ENCODE data around the gene GRHPR. TPM values are rescaled to one million over a fixed set of nuclear protein-coding genes. Genes with fewer than 3 reads are reported as not detected.

Gene GRHPR
- total and polyA plus RNA-seq, 2 of the 8 experiments (the other 6 are each of a cell fraction or from before 2014, with no cell fraction given) = 97.0 to 201 TPM

DNA sequence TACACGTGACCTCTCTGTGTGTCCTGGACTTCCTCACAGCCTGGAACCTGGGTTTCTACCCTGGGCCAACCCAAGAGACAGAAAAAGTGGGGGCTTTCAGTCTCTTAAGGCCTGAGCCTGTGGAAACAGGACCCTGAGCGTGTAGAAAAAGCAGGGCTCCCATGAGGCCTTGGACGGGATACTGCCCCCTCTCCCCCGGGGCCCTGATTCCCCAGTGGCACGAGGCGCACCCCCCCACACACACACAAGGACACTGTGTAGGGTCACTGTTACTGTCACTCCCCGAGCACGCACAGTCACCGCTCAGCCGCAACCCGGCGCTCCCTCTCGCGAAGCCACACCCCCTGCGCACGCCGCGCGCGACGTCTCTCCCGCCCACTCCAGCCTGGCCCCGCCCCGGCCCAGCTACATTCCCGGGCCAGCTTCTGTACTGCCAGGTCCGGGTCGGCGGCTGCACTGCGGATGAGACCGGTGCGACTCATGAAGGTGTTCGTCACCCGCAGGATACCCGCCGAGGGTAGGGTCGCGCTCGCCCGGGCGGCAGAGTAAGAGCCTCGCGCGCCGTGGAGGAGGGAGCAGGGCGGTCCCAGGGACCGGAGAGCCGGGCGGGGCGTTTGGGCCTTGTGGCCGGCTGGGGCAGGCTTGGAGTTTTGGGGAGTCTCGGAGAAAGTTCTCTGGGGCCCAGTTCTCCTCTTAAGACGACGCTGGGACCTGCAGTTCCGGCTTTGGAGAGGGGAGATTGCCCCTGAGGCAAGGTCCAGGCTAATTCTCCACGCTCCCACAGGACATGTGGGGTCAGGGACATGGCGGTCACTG lies at the start of gene GRHPR (continued):
- TF ChIP-seq POLR2AphosphoS5 (IDR thresholded peaks at IDR 0.05; ENCODE audit: low read depth, low read length) = peak; percentile 37; the same call in 1 of the 2 replicates
- TF ChIP-seq USF2 (IDR thresholded peaks at IDR 0.05; ENCODE audit: low read length) = no peak; the same call in 1 of the 2 replicates
- no peak for TF ChIP-seq RBBP5 (IDR thresholded peaks at IDR 0.05; ENCODE audit: borderline replicate concordance, low read depth, low read length)
- no peak for TF ChIP-seq ASH2L (IDR thresholded peaks at IDR 0.05; ENCODE audit: low read length)
- TF ChIP-seq CREB1 (IDR thresholded peaks at IDR 0.05) = peak; percentile 6; the same call in 1 of the 2 replicates
- no peak for TF ChIP-seq KDM1A (IDR thresholded peaks at IDR 0.05; ENCODE audit: borderline replicate concordance, low read length)
- no peak for TF ChIP-seq GTF2F1 (IDR thresholded peaks at IDR 0.05; ENCODE audit: borderline replicate concordance, low read depth, low read length)
- TF ChIP-seq TEAD4 (IDR thresholded peaks at IDR 0.05; ENCODE audit: low read depth, low read length) = peak; percentile 68; the same call in 1 of the 2 replicates
- peak; percentile 64; the same call in 1 of the 2 replicates for TF ChIP-seq TAF1 (IDR thresholded peaks at IDR 0.05; ENCODE audit: low read depth, low read length)
- no peak for TF ChIP-seq SIX5 (IDR thresholded peaks at IDR 0.05; ENCODE audit: low read depth, low read length)
- no peak for TF ChIP-seq RNF2 (IDR thresholded peaks at IDR 0.05; ENCODE audit: borderline replicate concordance, low read depth, low read length, missing control alignments, poor library complexity, severe bottlenecking)
- no peak for TF ChIP-seq POU5F1 (IDR thresholded peaks at IDR 0.05; ENCODE audit: low read depth, low read length)
- no peak; the same call in 1 of the 2 replicates for TF ChIP-seq E2F6 (IDR thresholded peaks at IDR 0.05)
- TF ChIP-seq BCL11A (IDR thresholded peaks at IDR 0.05; ENCODE audit: low read depth in 2 of 2, low read length in 2 of 2) = no peak
- TF ChIP-seq SIRT6 (IDR thresholded peaks at IDR 0.05; ENCODE audit: low read length) = no peak
- 0 out of 4 replicates have a peak, but pooled peaks of 1 of the 2 experiments have one; percentile 42 for TF ChIP-seq SIN3A (conservative IDR thresholded peaks at IDR 0.05 in 1 of 2, IDR thresholded peaks at IDR 0.05 in 1 of 2; ENCODE audit: low read depth in 1 of 2, low read length in 2 of 2)
- no peak for TF ChIP-seq EP300 (IDR thresholded peaks at IDR 0.05; ENCODE audit: borderline replicate concordance in 1 of 2, low read depth in 2 of 2, low read length in 2 of 2)
- TF ChIP-seq SRF (IDR thresholded peaks at IDR 0.05; ENCODE audit: low read depth, low read length) = no peak
- no peak for TF ChIP-seq SAP30 (IDR thresholded peaks at IDR 0.05; ENCODE audit: insufficient read depth, insufficient replicate concordance, low read length)
- peak; percentile 21; the same call in 1 of the 2 replicates for TF ChIP-seq NRF1 (IDR thresholded peaks at IDR 0.05; ENCODE audit: low read depth, low read length)
- TF ChIP-seq CBX5 (IDR thresholded peaks at IDR 0.05; ENCODE audit: low read depth, low read length) = no peak
- no peak for TF ChIP-seq CEBPB (IDR thresholded peaks at IDR 0.05; ENCODE audit: low read depth, low read length)

Data from H1 (cell line).